ENCODE data around the gene KCNA4.
"Not testable (repeated sequence)": the region's sequence is repeated elsewhere in the genome, so short reads cannot be mapped to it uniquely, and the experiment has no call there.

Gene KCNA4

GRCh38 chr11:29989174-29989970 lies 27.5 kb downstream of the KCNA4 start:
- no peak for DNase-seq

- DNase-seq: no peak
Measured at GRCh38 chr11:29985248-29985647, 31.6 kb downstream of the KCNA4 start.

GRCh38 chr11:29984544-29984943 lies 32.3 kb downstream of the KCNA4 start:
- no peak for DNase-seq

GRCh38 chr11:29978549-29978948 lies 38.3 kb downstream of the KCNA4 start:
- no peak for DNase-seq

- not testable (repeated sequence) for DNase-seq
Measured at GRCh38 chr11:29975580-29975979, 41.2 kb downstream of the KCNA4 start.

GRCh38 chr11:29963796-29964195 lies 53.0 kb downstream of the KCNA4 start:
- no peak for DNase-seq

GRCh38 chr11:29963036-29963435 lies 53.8 kb downstream of the KCNA4 start:
- no peak for DNase-seq

GRCh38 chr11:29962243-29962642 lies 54.6 kb downstream of the KCNA4 start:
- no peak for DNase-seq
